H1 (cell line): ENCODE measurements around the gene TRAP1. TPM values are rescaled to one million over a fixed set of nuclear protein-coding genes. Genes with fewer than 3 reads are reported as not detected.

Source experiments
- ATF3 ChIP-seq: IDR thresholded peaks from 2 replicates; pipeline ENCODE4 v1.6.1; 2011; ENCODE audit warnings: low read depth, mild to moderate bottlenecking, low read length; ENCODE audit not compliant: insufficient read depth
- PHF8 ChIP-seq: fragments of 200-600 bp; sonication (generic); conservative IDR thresholded peaks from 2 replicates; pipeline ENCODE4 v1.7.1; 2012; ENCODE audit warnings: low read depth, mild to moderate bottlenecking, inconsistent platforms, low read length, moderate library complexity
- RFX5 ChIP-seq: IDR thresholded peaks from 2 replicates; pipeline ENCODE4 v1.6.1; 2011; ENCODE audit warnings: low read depth, low read length, improper control_type of control experiment, borderline replicate concordance
- SUZ12 ChIP-seq: fragments of 200-600 bp; sonication (generic); IDR thresholded peaks from 2 replicates; pipeline ENCODE4 v1.6.1; 2012; ENCODE audit warnings: mild to moderate bottlenecking, inconsistent platforms, low read length, moderate library complexity, mixed read lengths
- TBP ChIP-seq: IDR thresholded peaks from 2 replicates; pipeline ENCODE4 v1.6.1; 2011; ENCODE audit warnings: low read depth, low read length, improper control_type of control experiment
- YY1 ChIP-seq: IDR thresholded peaks from 2 replicates; pipeline ENCODE4 v1.6.1; 2011; ENCODE audit warnings: low read depth, mild to moderate bottlenecking, low read length
- ZNF274 ChIP-seq: IDR thresholded peaks from 2 replicates; pipeline ENCODE4 v1.7.0; 2012; ENCODE audit warnings: low read length, borderline replicate concordance; ENCODE audit errors: extremely low read depth
- polyA plus RNA-seq, 7 experiments: library from polyadenylated mRNA; depleted of rRNA in 3 of 7; stranded (reverse) in 5 of 7; unstranded in 2 of 7; fragments of >200 nt in 5 of 7; fragments of 200-250 nt in 2 of 7; gene quantifications; 1 replicate in 5 of 7; 2 replicates in 1 of 7; 4 replicates in 1 of 7; pipeline versions ENCODE4 v1.2.1 to v1.2.3, GENCODE V29; 2011 to 2013; ENCODE audit warnings: missing spikeins in 2 of 7, mixed read lengths in 2 of 7
- total RNA-seq: library from RNA; stranded (reverse); fragmentation: NEBNext Ultra II Directional; extraction: Animal tissue kit (Norgen Biotek cat#: 25700); gene quantifications from 2 replicates; pipeline ENCODE4 v1.2.1, GENCODE V29; 2021

Gene TRAP1
- total and polyA plus RNA-seq, 2 of the 8 experiments (the other 6 are each of a cell fraction or from before 2014, with no cell fraction given), result 215 to 283 TPM

GRCh38 chr16:3726021-3726687 lies 8.8 kb upstream of the TRAP1 start (continued):
- TF ChIP-seq ATF3, result no peak
- TF ChIP-seq YY1, result no peak
- TF ChIP-seq PHF8, result no peak
- no peak for TF ChIP-seq ZNF274
- TF ChIP-seq SUZ12, result no peak
- no peak for TF ChIP-seq RFX5
- TF ChIP-seq TBP, result no peak
